Measurements from ENCODE around the gene CDC37L1. TPM values are rescaled to one million over a fixed set of nuclear protein-coding genes. Genes with fewer than 3 reads are reported as not detected.

CDC37L1 gene
- total and polyA plus RNA-seq, 2 experiments from 2014 or later: 26.9 to 29.6 TPM

- H3K4me3 Mint-ChIP-seq: no peak overlapping the region
Measured at GRCh38 chr9:4732890-4733289, 53.5 kb downstream of the CDC37L1 start.

More at GRCh38 chr9:4732890-4733289, 53.5 kb downstream of the CDC37L1 start:
- Histone ChIP-seq H3K36me3 (ENCODE audit: insufficient read depth) (peaks cover 3% of the 10 kb centered on the region; the same call in 1 of the 2 replicates), H3K79me2 (replicated peaks; ENCODE audit: insufficient read depth) (peaks cover 76% of the 10 kb centered on the region), H3K9me2 (ENCODE audit: insufficient read depth) (no peaks in the 10 kb centered on the region), H3K4me2 (no peak overlapping the region), H3K4me1 (ENCODE audit: insufficient read depth) (no peaks in the 10 kb centered on the region), H2AFZ (no peak overlapping the region), H3K27ac (ENCODE audit: low read depth) (no peak overlapping the region), H4K20me1 (replicated peaks; ENCODE audit: insufficient read depth) (peaks cover 7% of the 10 kb centered on the region), H3K4me3 (no peak overlapping the region), H3F3A (replicated peaks; ENCODE audit: low read depth) (no peaks in the 10 kb centered on the region), H3K27me3 (ENCODE audit: insufficient read depth) (no peaks in the 10 kb centered on the region)
- no peak overlapping the region for H3K27ac Mint-ChIP-seq
- peaks cover 3% of the 10 kb centered on the region for H3K27me3 Mint-ChIP-seq (ENCODE audit: insufficient read depth, low read depth, poor library complexity)
- no peaks in the 10 kb centered on the region for H3K9me3 Mint-ChIP-seq
- H3K36me3 Mint-ChIP-seq (ENCODE audit: low read depth): 0 out of 3 replicates have a peak, but pooled peaks cover 3% of the 10 kb centered on the region
- ATAC-seq (no peak), DNase-seq (ENCODE audit: low spot score) (no peak)
- TF ChIP-seq EZH2 (IDR thresholded peaks at IDR 0.05; ENCODE audit: low read depth, unreplicated experiment): no peak
- no peak for TF ChIP-seq JUNB (IDR thresholded peaks at IDR 0.05; ENCODE audit: unreplicated experiment)
- TF ChIP-seq REST (IDR thresholded peaks at IDR 0.05; ENCODE audit: unreplicated experiment): no peak
- TF ChIP-seq CREB1 (CRISPR knock-in tag; IDR thresholded peaks at IDR 0.05; ENCODE audit: low read depth): no peak
- no peak for TF ChIP-seq ETS1 (IDR thresholded peaks at IDR 0.05)
- TF ChIP-seq NANOG (IDR thresholded peaks at IDR 0.05; ENCODE audit: borderline replicate concordance): no peak
- no peak for TF ChIP-seq ZNF331 (CRISPR knock-in tag; IDR thresholded peaks at IDR 0.05; ENCODE audit: low read depth)
- TF ChIP-seq POLR2AphosphoS5 (IDR thresholded peaks at IDR 0.05; ENCODE audit: low read depth): no peak
- TF ChIP-seq CTCF (conservative IDR thresholded peaks at IDR 0.05; ENCODE audit: low read depth in 2 of 2): no peak
- TF ChIP-seq ZNF462 (CRISPR knock-in tag; IDR thresholded peaks at IDR 0.05): no peak
- TF ChIP-seq ZNF114 (CRISPR knock-in tag; IDR thresholded peaks at IDR 0.05): no peak
- no peak for TF ChIP-seq STAT1 (IDR thresholded peaks at IDR 0.05; ENCODE audit: unreplicated experiment)
- TF ChIP-seq EZH2phosphoT487 (IDR thresholded peaks at IDR 0.05; ENCODE audit: unreplicated experiment): no peak
- H3K4me1 Mint-ChIP-seq: no peaks in the 10 kb centered on the region; the same call in 2 of the 3 replicates
